DOHH2 (cell line): Measurements from ENCODE around the gene CDC5L.

ENCODE experiments used
- CTCF ChIP-seq: fragments of 200-600 bp; sonication (generic); IDR thresholded peaks from one replicate; pipeline ENCODE4 v1.5.1; 2014; ENCODE audit warnings: antibody characterized with exemption, mild to moderate bottlenecking, low read depth, low read length; ENCODE audit not compliant: poor library complexity, severe bottlenecking
- EZH2phosphoT487 ChIP-seq: fragments of 200-600 bp; sonication (generic); IDR thresholded peaks from 2 replicates; pipeline ENCODE4 v1.6.1; 2017; ENCODE audit warnings: borderline replicate concordance, mild to moderate bottlenecking, antibody characterized with exemption, low read length, moderate library complexity, mixed read lengths

- no peak for TF ChIP-seq CTCF
- TF ChIP-seq EZH2phosphoT487, result no peak
Measured at GRCh38 chr6:44487586-44487985, 100.1 kb downstream of the CDC5L start.
